Stomach smooth muscle (tissue), 2 donors: ENCODE data around the gene VWA7.

Source experiments
- H3K27ac ChIP-seq: one replicate; pipeline ENCODE4 v1.7.0; 2013; ENCODE audit warnings: mild to moderate bottlenecking, low read length, inconsistent platforms
- H3K27me3 ChIP-seq, 2 donors: one replicate each; pipeline ENCODE4 v1.7.0; 2013; ENCODE audit warnings: low read length in 2 of 2; ENCODE audit not compliant: insufficient read depth in 2 of 2, control insufficient read depth in 1 of 2
- H3K36me3 ChIP-seq, 2 donors: one replicate each; pipeline ENCODE4 v1.7.0; 2013; ENCODE audit warnings: low read length in 2 of 2; ENCODE audit not compliant: control insufficient read depth in 2 of 2, insufficient read depth in 2 of 2
- H3K4me1 ChIP-seq: one replicate; pipeline ENCODE4 v1.7.0; 2013; ENCODE audit warnings: low read length; ENCODE audit not compliant: control insufficient read depth, insufficient read depth
- H3K4me3 ChIP-seq, 2 donors: one replicate each; pipeline ENCODE4 v1.7.0; 2013; ENCODE audit warnings: low read length in 2 of 2
- H3K9ac ChIP-seq, 2 donors: one replicate each; pipeline ENCODE4 v1.7.0; 2013; ENCODE audit warnings: low read length in 2 of 2, mild to moderate bottlenecking in 1 of 2
- H3K9me3 ChIP-seq, 2 donors: one replicate each; pipeline ENCODE4 v1.7.0; 2013; ENCODE audit warnings: low read length in 2 of 2; ENCODE audit not compliant: control insufficient read depth in 2 of 2
- donor health status: healthy.
- donor health status: Pancreatic carcinoma.

VWA7 gene

DNA sequence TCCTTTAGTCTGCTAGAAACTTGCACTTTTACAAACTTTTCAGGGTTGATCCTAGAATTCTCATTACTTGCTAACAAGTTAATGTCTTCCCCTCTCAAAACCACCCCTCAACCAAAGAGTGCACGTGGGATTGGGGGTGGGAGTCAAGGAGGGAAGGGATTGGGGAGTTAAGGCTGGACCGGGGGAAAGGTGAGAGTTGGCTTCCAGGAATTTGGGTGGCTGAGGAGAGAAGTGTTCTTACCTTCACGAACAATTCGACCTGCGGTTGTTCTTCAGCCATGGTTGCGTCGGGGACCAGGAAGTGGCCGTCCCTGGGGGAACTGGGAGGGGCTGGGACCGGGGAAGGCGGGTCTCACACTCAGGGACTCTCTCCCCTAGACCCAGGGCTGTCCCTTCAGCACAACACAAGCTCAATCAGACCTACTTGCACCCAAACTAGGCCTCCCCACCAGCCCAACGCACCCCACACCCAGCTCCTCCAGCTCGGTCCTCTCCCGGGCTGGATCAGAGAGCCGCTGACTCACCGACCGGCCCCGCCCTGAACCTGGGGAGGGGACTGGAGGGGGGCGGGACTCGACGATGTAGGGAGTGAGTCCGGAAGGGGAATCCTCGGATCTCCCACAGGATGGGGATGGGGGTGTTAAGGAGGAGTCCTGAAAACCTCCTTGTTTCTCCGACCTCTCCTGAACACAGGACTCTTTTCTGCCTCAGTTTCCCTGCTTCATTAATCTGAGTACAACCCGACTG lies 40.9 kb downstream of the VWA7 start, which contains the start of gene CLIC1:
Gene CLIC1 (minus strand): TSS at position 510 of the 747 bp plus-strand sequence. CDS start 230 bp downstream, at position 280.
- Histone ChIP-seq H3K4me3 (peak within 1 kb of the TSS; percentile 71 to 89), H3K4me1 (peaks cover 48% of the 10 kb centered on the region), H3K9me3 (no peaks in the 10 kb centered on the region), H3K27ac (peak within 1 kb of the TSS; percentile 86), H3K27me3 (no peaks in the 10 kb centered on the region), H3K36me3 (peaks cover 19 to 21% of the 10 kb centered on the region in 2 donors), H3K9ac (peak within 1 kb of the TSS; percentile 82 to 93)

- Histone ChIP-seq H3K27me3 (no peaks in the 10 kb centered on the region), H3K4me1 (peaks cover 48% of the 10 kb centered on the region), H3K36me3 (peaks cover 19 to 21% of the 10 kb centered on the region in 2 donors), H3K4me3 (peak overlapping the region; percentile 71 to 89), H3K9me3 (no peaks in the 10 kb centered on the region), H3K27ac (peak overlapping the region; percentile 86), H3K9ac (peak overlapping the region; percentile 82 to 93)
Measured at GRCh38 chr6:31734821-31735406, 42.2 kb downstream of the VWA7 start.

DNA sequence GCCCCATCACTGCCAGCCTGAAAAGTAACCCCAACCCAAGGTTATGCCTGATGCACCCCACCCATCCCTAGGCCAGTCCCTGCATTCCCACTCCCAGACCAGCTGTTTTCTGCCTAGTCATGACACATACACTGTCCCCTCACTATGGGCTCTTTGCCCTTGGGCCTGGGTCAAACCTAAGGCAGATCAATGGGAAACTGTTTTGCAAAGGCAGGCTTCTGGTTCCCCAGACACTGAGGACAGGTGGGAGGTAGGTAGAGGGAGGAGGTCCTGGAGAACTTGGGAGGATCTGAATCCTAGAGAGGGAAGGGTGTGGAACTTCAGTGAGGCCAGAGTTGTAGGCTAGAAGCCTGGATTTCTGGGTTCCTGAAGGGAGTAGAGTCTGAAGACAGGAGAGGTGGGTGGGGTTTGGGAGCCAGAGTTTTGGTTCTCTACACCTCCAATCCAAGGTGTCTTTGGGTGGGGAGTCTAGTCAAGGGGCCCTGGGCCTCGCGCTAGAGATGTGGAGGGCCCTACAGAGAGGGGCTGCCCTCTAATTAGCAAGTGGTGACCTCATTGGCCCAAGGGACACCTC lies 42.8 kb downstream of the VWA7 start:
- Histone ChIP-seq H3K27me3 (no peaks in the 10 kb centered on the region), H3K9ac (peak overlapping the region; percentile 82 to 93), H3K4me3 (peak overlapping the region; percentile 71 to 89), H3K27ac (peak overlapping the region; percentile 86), H3K36me3 (peaks cover 19 to 21% of the 10 kb centered on the region in 2 donors), H3K4me1 (peaks cover 46% of the 10 kb centered on the region), H3K9me3 (no peaks in the 10 kb centered on the region)

DNA sequence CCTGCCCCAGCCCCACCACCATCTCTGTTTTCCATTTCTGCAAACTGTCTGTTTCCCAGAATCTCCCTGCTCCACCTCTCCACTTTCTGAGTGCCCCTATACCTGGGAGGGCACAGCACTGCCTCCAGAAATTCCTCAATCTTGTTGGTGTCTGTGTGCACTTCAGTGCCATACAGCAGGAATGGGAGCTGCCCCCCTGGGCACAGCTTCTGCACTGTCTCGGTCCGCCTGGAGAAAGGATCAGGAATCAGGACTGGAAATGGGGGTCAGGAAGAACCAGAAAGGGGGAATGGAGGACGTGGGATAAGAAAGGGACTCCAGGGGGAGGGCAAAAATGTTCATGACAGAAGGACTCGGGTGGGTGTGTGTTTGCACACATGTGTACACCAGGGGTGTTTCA lies 43.4 kb downstream of the VWA7 start:
- Histone ChIP-seq H3K4me3 (no peak overlapping the region), H3K4me1 (peaks cover 46% of the 10 kb centered on the region), H3K36me3 (peaks cover 19 to 21% of the 10 kb centered on the region in 2 donors), H3K27ac (peak overlapping the region; percentile 86), H3K27me3 (no peaks in the 10 kb centered on the region), H3K9me3 (no peaks in the 10 kb centered on the region), H3K9ac (peak overlapping the region in 1 of 2 donors; percentile 82)

GRCh38 chr6:31732029-31732428 lies 45.1 kb downstream of the VWA7 start:
- Histone ChIP-seq H3K27ac (no peak overlapping the region), H3K4me1 (peaks cover 54% of the 10 kb centered on the region), H3K9me3 (no peaks in the 10 kb centered on the region), H3K27me3 (no peaks in the 10 kb centered on the region), H3K4me3 (no peak overlapping the region), H3K9ac (no peak overlapping the region), H3K36me3 (peaks cover 22 to 27% of the 10 kb centered on the region in 2 donors)

DNA sequence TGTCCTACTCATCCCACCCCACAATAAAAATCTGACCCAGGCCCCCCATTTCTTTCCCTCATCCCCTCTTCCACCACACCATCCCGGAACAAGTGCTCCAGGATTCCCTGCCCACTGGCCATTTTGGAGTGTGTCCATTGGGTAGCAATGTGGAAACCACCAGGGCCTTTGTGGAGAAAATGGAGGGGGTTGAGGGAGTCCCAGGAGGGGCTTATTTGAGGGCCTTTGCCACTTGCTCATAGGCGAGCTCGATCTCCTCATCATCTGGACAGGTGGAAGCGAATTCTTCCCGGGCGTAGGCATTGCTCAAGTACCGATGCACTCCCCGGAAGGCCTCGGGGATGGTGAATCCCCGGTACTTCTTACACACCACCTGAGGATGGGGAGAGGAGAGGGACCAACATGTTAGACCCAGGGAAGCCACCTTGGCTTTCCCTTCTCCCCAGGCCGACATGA lies 46.5 kb downstream of the VWA7 start:
- Histone ChIP-seq H3K27me3 (no peaks in the 10 kb centered on the region), H3K36me3 (peaks cover 29 to 37% of the 10 kb centered on the region in 2 donors), H3K4me3 (peak overlapping the region; percentile 93), H3K4me1 (peaks cover 44% of the 10 kb centered on the region), H3K27ac (peak overlapping the region; percentile 93), H3K9me3 (no peaks in the 10 kb centered on the region), H3K9ac (peak overlapping the region in 1 of 2 donors; percentile 87)

- H3K27me3 ChIP-seq, result no peaks in the 10 kb centered on the region
- H3K9me3 ChIP-seq, result no peaks in the 10 kb centered on the region
- H3K27ac ChIP-seq, result peak overlapping the region; percentile 93
- peaks cover 38% of the 10 kb centered on the region for H3K4me1 ChIP-seq
- peak overlapping the region; percentile 87 to 90 for H3K9ac ChIP-seq
- H3K36me3 ChIP-seq, result peaks cover 31 to 37% of the 10 kb centered on the region in 2 donors
- H3K4me3 ChIP-seq, result peak overlapping the region; percentile 93
Measured at GRCh38 chr6:31729979-31730630, 47.0 kb downstream of the VWA7 start.

DNA sequence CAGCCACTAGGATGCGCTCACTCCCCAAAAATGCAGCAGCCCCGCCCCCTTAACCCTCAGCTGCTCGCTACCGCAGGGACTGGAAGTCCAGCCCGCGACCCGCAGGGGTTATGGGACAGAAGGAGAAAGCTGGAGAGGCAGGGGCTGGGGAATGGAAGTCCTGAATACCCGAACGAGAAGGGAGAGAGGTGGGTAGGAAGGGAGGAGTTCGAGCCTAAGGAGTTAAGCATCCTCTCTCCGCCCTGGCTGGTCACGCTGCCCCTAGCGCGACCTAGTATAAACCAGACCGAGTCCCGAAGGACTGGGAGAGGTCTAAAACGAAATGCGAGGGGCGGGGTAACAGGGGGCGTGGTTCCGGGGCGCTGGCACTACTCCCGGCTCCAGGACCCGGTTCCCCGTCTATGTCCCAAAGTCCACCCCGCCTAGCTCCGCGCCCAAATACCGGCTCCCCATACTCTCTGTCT lies 47.6 kb downstream of the VWA7 start:
- Histone ChIP-seq H3K4me1 (peaks cover 33% of the 10 kb centered on the region), H3K36me3 (peaks cover 31 to 39% of the 10 kb centered on the region in 2 donors), H3K27ac (peak overlapping the region; percentile 93), H3K27me3 (no peaks in the 10 kb centered on the region), H3K9me3 (no peaks in the 10 kb centered on the region), H3K9ac (peak overlapping the region; percentile 87 to 90), H3K4me3 (peak overlapping the region; percentile 93)

DNA sequence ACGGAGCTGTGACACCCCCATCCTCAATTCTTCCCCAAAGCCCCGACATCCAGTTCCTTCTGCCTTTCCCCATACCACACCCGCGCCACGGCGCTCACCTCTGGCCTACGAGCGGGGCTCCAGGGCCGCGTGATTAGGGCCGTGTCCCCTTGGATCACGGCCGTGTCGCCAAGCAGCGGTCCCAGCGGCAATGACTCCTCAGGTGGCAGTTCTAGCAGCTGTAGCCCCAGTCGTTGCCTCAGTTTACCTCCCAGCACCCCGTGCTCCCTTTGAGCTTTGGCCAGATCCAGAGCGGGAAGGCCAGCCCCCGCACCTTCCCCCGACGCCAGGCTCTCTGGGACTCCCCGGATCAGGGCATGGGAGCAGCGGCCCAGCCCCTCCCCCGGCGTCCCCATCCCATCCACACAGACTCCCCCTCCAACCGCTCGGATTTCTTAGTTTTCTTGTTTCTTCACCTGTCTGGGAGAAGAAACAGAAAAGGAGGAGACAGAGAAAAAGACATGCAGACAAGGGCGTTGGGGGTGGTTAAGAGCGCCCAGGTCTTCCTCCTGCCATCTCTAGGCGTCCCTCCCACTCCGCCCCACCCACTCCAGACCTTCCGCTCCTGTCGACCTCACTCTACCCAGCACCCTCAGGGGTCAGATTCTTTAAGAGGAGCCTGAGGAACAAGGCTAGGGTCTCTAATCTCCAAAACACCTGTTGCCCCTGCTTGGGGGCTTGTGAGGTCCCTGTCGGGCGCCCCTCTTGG lies 48.2 kb downstream of the VWA7 start, which contains the start of gene DDAH2:
Gene DDAH2 (minus strand): TSS at position 533 of the 748 bp plus-strand sequence. CDS start 138 bp downstream, at position 395.
- Histone ChIP-seq H3K27ac (peak within 1 kb of the TSS; percentile 93), H3K9me3 (no peaks in the 10 kb centered on the region), H3K36me3 (peaks cover 29 to 37% of the 10 kb centered on the region in 2 donors), H3K9ac (peak within 1 kb of the TSS; percentile 87 to 90), H3K4me3 (peak within 1 kb of the TSS; percentile 93), H3K4me1 (peaks cover 27% of the 10 kb centered on the region), H3K27me3 (no peaks in the 10 kb centered on the region)
